A673 (cell line): ENCODE results near the gene NCBP2L.

Experiments used
- CTCF ChIP-seq: fragments of 300-800, 200-600 bp; sonication (generic); conservative IDR thresholded peaks from 2 replicates; pipeline ENCODE4 v1.5.1; 2017; ENCODE audit warnings: low read depth, mild to moderate bottlenecking, antibody characterized with exemption, low read length, moderate library complexity, mixed read lengths
- EZH2 ChIP-seq: fragments of 200-600 bp; sonication (generic); IDR thresholded peaks from 2 replicates; pipeline ENCODE4 v1.6.1; 2017; ENCODE audit warnings: borderline replicate concordance, low read depth, mild to moderate bottlenecking, mixed read lengths, antibody characterized with exemption, low read length; ENCODE audit not compliant: poor library complexity, severe bottlenecking

DNA sequence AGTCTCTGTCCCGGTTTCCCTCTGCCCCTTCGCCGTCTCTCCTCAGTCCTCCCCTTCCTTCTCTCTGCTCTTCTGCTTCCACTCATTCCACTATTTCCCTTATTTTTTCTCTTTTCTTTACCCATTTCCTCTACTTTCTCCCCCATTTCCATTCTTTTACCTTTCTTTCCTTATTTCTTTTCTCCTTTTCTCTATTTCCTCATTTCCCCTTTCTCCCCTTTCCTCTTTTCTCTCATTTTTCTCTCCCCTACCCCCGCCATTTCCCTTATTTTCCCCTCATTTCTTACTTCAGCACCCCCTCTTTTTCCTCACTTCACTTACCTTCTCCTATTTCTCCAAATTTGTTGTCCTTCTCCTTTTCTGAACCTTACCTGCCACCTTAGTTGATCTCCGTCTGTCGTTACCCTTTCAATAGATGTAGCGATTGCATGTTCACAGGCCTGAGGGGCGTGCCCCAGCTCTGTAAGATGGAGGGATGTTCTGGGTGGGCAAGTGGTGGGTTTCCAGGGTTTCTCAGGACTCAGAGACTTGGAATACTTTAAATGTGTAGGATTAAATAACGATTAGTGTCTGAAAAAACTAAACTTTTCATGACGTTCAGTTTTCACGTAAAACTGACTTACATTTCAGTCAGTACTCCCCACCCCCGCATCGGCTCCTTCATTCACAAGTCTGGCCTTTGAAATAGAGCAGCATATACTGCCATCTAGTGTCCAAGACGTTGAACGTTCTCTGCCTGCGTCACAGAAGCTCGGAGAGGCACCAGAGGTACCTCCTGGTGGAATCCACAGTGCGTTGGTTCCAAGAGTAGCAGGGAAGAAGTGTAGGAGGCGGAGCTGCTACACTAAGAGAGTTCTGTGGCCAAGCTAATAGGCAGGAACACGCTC is 641 bp upstream of the NCBP2L start:
- TF ChIP-seq CTCF (peak; percentile 82), EZH2 (no peak)
